Activated T-helper 9 cell treated with anti-CD3 and anti-CD28 coated beads, Interleukin-2, amount 50 U/mL, for 16 hours (primary cell): ENCODE results near the gene RBPMS2.
"Not testable (repeated sequence)": the region's sequence is repeated elsewhere in the genome, so short reads cannot be mapped to it uniquely, and the experiment has no call there.

ENCODE experiments used
- DNase-seq: peaks from one replicate; pipeline ENCODE4 v3.0.0-alpha.2; 2020; ENCODE audit warnings: low read depth

RBPMS2 gene

GRCh38 chr15:64775551-64776401 lies at the start of gene RBPMS2:
Gene RBPMS2, minus strand, starts transcription at chr15:64775589. Its CDS starts 270 bp downstream, at chr15:64775319.
- no peak for DNase-seq

DNA sequence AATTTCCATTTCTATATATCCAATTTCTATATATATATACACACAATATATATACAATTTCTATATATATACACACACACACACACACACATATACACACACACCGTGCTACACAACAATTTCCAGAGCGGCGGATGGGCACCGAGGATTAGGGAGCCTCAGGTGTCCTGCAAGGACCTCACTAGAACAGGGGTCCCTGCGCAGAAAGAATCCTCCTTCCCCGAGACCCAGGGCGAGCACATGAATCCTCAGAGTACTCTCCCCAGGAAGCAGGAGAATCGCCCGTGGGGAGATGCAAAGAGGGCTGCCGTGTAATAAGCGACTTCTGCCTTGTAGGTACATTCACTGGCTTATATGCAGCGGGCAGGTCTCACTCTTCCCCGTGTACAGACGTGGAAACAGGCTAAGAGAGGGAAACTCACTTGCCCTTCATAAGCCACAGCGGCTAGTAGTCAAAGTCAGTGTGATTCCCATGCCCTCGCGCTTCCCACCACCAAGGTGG lies 49.6 kb upstream of the RBPMS2 start:
- no peak for DNase-seq

DNA sequence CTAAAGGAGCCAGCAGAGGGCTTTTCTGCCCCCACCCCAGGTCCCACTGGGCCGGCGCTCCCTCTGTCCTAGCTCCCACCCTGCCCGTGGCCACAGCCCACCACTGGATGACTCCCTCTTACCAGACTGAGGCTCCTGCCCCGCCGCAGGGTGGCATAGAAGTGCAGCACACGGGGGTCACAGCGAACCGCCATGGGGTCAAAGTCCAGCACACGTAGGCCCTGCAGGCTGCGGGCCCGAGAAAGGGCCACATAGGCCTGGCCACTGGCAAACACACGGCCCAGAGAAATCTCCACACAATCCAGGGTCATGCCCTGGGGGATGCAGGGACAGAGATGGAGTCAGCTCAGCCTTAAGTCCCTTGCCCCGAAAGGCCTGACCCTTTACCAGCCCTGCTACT lies 41.1 kb upstream of the RBPMS2 start:
- DNase-seq = no peak

- DNase-seq = not testable (repeated sequence)
Measured at GRCh38 chr15:64814965-64815364, 39.6 kb upstream of the RBPMS2 start.

DNA sequence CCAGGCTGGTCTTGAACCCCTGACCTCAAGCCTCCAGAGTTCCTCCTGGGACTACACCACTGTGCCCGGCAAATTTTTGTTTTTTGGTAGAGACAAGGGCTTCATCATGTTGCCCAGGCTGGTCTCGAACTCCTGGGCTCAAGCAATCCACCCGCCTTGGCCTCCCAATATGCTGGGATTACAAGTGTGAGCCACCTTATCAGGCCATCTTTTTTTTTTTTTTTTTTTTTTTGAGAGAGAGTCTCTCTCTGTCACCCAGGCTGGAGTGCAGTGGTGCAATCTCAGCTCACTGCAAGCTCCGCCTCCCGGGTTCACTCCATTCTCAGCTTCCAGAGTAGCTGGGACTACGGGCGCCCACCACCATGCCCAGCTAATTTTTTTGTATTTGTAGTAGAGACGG lies 38.9 kb upstream of the RBPMS2 start:
- DNase-seq = not testable (repeated sequence)

DNA sequence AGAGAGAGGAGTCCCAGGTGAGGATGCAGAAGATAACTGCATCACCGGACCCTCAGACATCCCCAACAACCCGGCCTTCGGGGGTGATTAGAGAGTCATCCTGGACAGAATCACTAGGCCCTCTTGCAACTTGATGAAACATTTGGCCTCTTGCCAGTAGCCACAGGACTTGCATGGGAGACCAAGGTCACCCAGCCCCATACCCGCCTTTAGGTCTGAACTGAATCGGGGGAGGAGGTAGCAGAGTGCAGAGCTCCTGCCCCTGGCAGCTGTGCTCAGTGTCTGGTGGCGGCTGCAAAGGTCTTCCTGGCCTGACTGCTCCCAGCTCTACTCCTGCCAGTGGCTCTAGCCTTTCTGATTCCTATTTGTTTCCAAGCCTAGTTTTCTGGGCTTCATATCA lies 37.7 kb upstream of the RBPMS2 start:
- no peak for DNase-seq

DNA sequence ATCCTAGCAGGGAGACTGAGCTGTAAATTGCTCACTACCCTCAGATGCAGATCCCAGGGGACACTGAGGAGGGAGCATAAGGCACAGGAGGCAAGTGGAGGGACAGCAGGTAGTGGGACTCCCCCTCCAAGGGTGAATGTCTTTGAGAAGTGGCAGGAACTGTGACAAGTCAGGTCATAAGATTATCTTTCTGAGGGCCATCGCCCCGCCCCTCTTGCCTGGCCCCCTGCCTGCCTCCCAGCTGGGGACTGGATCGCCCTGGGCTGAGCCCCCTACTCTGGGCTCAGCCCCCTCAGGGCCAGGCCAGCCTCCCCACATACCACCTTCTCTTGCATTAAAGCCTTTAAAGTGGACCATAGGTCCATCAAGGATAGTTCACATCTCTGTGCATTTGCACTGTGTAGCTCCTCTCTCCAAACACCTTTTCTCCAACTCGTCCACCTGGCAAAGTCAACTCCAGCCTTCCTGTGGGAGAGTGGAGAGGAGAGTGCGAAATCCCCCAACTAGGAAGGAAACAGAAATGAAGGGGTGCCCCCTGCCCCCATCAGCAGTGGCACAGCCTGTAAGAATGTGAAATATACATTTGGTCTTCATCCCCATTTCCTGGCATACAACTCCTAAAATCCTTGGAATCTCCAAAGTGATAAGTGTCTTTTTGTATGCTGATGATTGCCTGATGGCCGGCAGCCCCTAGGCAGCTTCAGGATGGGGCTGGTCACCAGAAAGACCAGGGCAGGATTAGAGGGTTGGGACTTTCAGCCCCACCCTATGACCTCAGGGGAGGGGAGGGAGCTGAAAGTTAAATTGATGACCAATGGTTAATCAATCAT lies 35.3 kb upstream of the RBPMS2 start:
- DNase-seq = no peak

DNA sequence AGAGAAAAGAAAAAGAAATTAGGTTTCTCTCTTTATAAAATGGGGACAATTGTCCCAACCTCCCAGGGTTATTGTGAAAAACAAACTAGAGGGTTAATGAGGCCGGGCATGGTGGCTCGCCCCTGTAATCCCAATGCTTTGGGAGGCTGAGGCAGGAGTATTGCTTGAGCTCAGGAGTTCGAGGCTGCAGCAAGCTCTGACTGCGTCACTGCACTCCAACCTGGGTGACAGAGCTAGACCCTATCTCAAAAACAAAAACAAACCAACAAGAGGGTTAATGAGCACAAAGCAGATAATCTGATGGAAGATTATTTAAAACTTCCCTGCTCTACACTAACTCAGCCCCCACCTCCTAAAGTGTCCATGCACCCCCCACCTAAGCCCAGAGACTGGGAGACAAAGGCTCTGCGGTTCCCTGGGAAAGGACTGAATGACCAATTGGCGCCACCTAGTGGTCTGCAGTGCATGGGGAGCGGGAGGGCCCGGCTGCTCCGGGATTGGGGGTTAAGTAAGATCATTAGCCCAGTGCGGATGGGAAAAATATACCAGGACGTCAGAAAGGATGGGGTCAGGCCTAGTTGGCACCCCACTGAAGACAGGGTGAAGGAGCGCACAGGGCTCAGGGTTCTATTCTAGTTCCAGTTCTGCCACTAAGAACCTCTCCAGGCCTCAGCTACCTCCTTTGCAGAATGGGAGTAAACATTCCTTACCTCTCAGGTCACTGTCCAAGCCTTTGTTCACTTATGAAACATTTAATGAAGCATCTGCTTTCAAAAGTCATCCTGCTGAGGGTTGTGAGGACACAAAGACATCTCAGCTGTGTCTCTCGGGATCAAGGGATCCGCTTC lies 34.5 kb upstream of the RBPMS2 start:
- DNase-seq = peak; percentile 39

DNA sequence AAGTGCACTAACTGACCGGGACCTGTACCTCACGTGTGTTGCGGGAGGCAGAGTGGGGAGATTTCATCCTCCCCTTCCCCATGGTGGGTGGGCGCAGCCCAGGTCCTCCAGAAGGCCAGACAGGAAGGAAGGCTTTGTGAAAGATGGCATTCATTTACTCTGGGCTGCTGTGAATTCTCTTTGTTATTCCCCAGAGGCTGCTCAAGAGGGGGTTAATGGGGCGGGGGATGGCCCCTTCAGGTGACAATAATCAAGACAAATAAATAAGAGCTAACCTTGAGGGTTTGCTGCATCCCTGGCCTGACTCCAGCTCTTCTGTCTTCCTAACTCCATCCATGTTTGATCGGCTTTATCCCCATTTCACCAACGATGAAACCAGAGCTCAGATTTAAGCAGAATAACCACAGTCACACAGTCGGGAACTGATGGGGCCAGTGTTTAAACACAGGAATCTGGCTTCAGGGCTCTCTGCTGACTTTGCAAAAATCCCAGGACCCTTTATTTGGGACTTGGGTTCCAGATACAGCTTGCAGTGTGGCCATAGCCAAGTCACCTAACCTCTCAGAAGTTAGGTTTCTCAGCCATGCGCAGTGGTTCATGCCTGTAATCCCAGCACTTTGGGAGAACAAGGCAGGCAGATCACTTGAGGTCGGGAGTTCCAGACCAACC lies 33.5 kb upstream of the RBPMS2 start:
- DNase-seq = no peak

- DNase-seq = no peak
Measured at GRCh38 chr15:64807751-64808222, 32.4 kb upstream of the RBPMS2 start.

- DNase-seq = no peak
Measured at GRCh38 chr15:64807051-64807749, 31.8 kb upstream of the RBPMS2 start.

DNA sequence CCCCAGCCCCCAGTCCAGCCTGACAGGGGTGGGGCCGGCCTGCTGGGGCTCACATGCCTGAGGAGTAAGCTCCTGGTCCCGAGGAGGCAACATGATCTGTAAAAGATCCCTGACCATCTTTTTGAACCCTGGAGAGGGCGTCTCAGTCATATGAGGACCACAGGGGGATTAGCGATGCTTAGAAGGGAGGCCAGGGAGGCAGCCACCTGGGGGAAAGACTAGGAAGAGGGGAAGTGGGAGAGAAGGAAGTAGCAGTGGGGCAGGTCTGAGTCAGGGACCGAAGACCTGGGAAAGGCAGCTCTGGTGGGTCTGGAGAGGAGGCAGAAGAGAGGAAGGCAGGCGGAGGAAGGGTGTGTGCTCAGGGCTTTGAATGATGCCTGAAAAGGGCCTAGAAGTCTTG lies 31.1 kb upstream of the RBPMS2 start:
- no peak for DNase-seq

GRCh38 chr15:64804619-64805018 lies 29.2 kb upstream of the RBPMS2 start:
- no peak for DNase-seq

GRCh38 chr15:64803526-64803925 lies 28.1 kb upstream of the RBPMS2 start:
- DNase-seq = no peak

- DNase-seq = no peak
Measured at GRCh38 chr15:64800476-64800875, 25.1 kb upstream of the RBPMS2 start.

DNA sequence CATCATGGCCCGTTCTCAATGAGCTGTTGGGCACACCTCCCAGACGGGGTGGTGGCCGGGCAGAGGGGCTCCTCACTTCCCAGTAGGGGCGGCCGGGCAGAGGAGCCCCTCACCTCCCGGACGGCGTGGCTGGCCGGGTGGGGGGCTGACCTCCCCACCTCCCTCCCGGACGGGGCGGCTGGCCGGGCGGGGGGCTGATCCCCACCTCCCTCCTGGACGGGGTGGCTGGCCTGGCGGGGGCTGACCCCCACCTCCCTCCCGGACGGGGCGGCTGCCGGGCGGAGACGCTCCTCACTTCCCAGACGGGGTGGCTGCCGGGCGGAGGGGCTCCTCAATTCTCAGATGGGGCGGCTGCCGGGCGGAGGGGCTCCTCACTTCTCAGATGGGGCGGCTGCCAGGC lies 23.5 kb upstream of the RBPMS2 start:
- DNase-seq = not testable (repeated sequence)

DNA sequence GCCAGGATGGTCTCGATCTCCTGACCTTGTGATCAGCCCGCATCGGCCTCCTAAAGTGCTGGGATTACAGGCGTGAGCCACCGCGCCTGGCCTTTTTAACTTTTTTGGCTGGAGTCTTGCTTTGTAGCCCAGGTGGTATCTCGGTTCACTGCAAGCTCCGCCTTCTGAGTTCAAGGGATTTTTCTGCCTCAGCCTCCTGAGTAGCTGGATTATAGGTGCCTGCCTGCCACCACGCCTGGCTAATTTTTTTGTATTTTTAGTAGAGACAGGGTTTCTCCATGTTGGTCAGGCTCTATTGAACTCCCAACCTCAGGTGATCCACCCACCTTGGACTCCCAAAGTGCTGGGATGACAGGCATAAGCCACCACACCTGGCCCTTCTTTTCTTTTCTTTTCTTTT lies 20.5 kb upstream of the RBPMS2 start:
- DNase-seq = not testable (repeated sequence)

GRCh38 chr15:64795299-64795698 lies 19.9 kb upstream of the RBPMS2 start:
- DNase-seq = not testable (repeated sequence)

DNA sequence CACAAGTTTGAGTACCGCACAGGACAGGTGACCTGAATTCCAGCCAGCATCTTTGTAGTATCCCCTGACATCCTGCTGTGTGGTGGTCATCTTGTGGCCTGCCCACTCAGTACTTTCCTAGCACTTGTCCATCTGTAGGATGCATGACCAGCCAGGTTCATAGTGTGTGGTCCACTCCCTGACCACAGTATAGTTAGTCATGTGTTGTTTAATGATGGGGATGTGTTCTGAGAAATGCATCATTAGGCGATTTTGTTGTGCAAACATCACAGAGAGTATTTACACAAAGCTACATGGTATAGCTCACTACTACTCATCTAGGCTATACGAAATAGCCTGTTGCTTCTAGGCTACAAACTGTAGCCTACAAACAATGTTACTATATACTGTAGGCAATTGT lies 16.9 kb upstream of the RBPMS2 start:
- no peak for DNase-seq

GRCh38 chr15:64791401-64791800 lies 16.0 kb upstream of the RBPMS2 start:
- DNase-seq = no peak

GRCh38 chr15:64783796-64784195 lies 8.4 kb upstream of the RBPMS2 start:
- DNase-seq = no peak
